ENCODE measurements around the gene PLXNA2. TPM values are rescaled to one million over a fixed set of nuclear protein-coding genes. Genes with fewer than 3 reads are reported as not detected.
A peak's percentile ranks its signal among the peaks of the same experiment; 100 is the strongest.

The PLXNA2 gene
- total and polyA plus RNA-seq, 2 of the 4 experiments (the other 2 are of a cell fraction): 0.72 to 1.1 TPM

- no peak overlapping the region for H2BK120ac ChIP-seq (ENCODE audit: low read depth, low read length)
- H3K4ac ChIP-seq (ENCODE audit: low read depth, low read length): no peak overlapping the region
- ChIA-PET CTCF (no interaction called here), POLR2A (ENCODE audit: unreplicated experiment) (no interaction called here)
- in situ Hi-C loops (cut with MboI; ENCODE audit: low sequenced_read_pairs): no loop called here
- no peak overlapping the region for H4K91ac ChIP-seq (ENCODE audit: insufficient read depth, low read depth, low read length)
- dilution Hi-C loops (cut with HindIII; ENCODE audit: low sequenced_read_pairs, unreplicated experiment): no loop called here
- no peaks in the 10 kb centered on the region for H3K36me3 ChIP-seq (ENCODE audit: control insufficient read depth, insufficient read depth, low read length)
- H2AK9ac ChIP-seq (replicated peaks; ENCODE audit: low read depth, low read length, poor library complexity): no peak overlapping the region
- no peak overlapping the region for H3K14ac ChIP-seq (replicated peaks; ENCODE audit: low read depth, low read length)
- no peak overlapping the region for H4K8ac ChIP-seq (ENCODE audit: low read depth in 2 of 2, low read length in 2 of 2)
- no peak overlapping the region for H4K5ac ChIP-seq (ENCODE audit: low read depth, low read length)
- H3K79me1 ChIP-seq (ENCODE audit: low read depth in 1 of 2, low read length in 2 of 2): 0 out of 4 replicates have a peak, but pooled peaks cover 0 to 8% of the 10 kb centered on the region in 2 experiments
- H3K4me1 ChIP-seq (ENCODE audit: control insufficient read depth, insufficient read depth, low read length): peaks cover 18% of the 10 kb centered on the region
- DNase-seq (no peak), ATAC-seq (ENCODE audit: low read depth) (no peak)
- TF ChIP-seq MAZ (IDR thresholded peaks at IDR 0.05; ENCODE audit: borderline replicate concordance, low read depth, low read length) (no peak), CHD1 (IDR thresholded peaks at IDR 0.05; ENCODE audit: low read depth, low read length) (no peak), RFX5 (IDR thresholded peaks at IDR 0.05; ENCODE audit: low read depth, low read length) (no peak)
- no peaks in the 10 kb centered on the region for H3K9me3 ChIP-seq (ENCODE audit: control insufficient read depth, insufficient read depth, low read length)
- no peak overlapping the region for H2AK5ac ChIP-seq (ENCODE audit: low read depth, low read length)
- no peak overlapping the region for H3K4me2 ChIP-seq (ENCODE audit: low read depth, low read length)
- no peak overlapping the region for H3K56ac ChIP-seq (ENCODE audit: extremely low read depth, insufficient read depth, low read length)
- no CpG with 5 or more reads among the region's 1 CpG for WGBS, 2 experiments (ENCODE audit: extremely low coverage in 2 of 2, insufficient read length in 1 of 2)
- intact Hi-C loops (cut with micrococcal nuclease): no loop called here
- peaks cover 15% of the 10 kb centered on the region for H3K9me1 ChIP-seq (ENCODE audit: insufficient read depth, low read length)
- no peak overlapping the region for H2AFZ ChIP-seq (replicated peaks; ENCODE audit: low read length, poor library complexity)
- H2BK20ac ChIP-seq (ENCODE audit: low read depth, low read length): no peak overlapping the region
- H3K27ac ChIP-seq (ENCODE audit: insufficient read depth, low read length): no peak overlapping the region
- peak overlapping the region; percentile 63; the same call in 1 of the 2 replicates for H3K18ac ChIP-seq (ENCODE audit: low read depth, low read length)
- H3K9ac ChIP-seq (ENCODE audit: low read depth, low read length): no peak overlapping the region
- H3K23ac ChIP-seq (ENCODE audit: low read depth, low read length): no peak overlapping the region
- no peak overlapping the region for H2BK15ac ChIP-seq (ENCODE audit: low read depth, low read length)
- no peaks in the 10 kb centered on the region; the same call in 1 of the 2 replicates for H3K27me3 ChIP-seq (ENCODE audit: control insufficient read depth, insufficient read depth, low read length)
- H4K20me1 ChIP-seq (ENCODE audit: insufficient read depth, low read length): no peaks in the 10 kb centered on the region
- BruUV-seq (replicated peaks): no TSS peak
- no peak overlapping the region for H3K4me3 ChIP-seq (ENCODE audit: insufficient read depth, low read depth, low read length)
- H2BK5ac ChIP-seq (ENCODE audit: low read depth, low read length, poor library complexity, severe bottlenecking): no peak overlapping the region
These were observed 83.2 kb downstream of the PLXNA2 start for GRCh38 chr1:208161005-208161404.
